IMR-90 (cell line): ENCODE measurements around the gene MAPKAP1. TPM values are rescaled to one million over a fixed set of nuclear protein-coding genes. Genes with fewer than 3 reads are reported as not detected.

Source experiments
- ATAC-seq: fragments of 200-7000 bp; cut with Tn5 transposase; 2 replicates; pipeline ENCODE4 v1.9.1; 2020; ENCODE audit warnings: low read depth, mild to moderate bottlenecking, moderate library complexity
- BruUV-seq: library from RNA; stranded (reverse); fragments of 400-500 nt; replicated peaks from 2 replicates; lab custom pipeline; 2021; lab: Mats Ljungman, UMichigan
- CTCF ChIA-PET: fragments of 300-600 bp; formaldehyde crosslinking; extraction: SDS; loops from one replicate; lab custom pipeline; 2021; ENCODE audit warnings: antibody characterized with exemption; lab: Yijun Ruan, JAX
- POLR2A ChIA-PET: fragments of 300-600 bp; sonication (Branson Sonifier 250); formaldehyde crosslinking; loops from one replicate; lab custom pipeline; 2022; ENCODE audit warnings: antibody characterized with exemption; ENCODE audit not compliant: unreplicated experiment; lab: Charles Lee
- DNase-seq: peaks from one replicate; pipeline ENCODE4 v3.0.0; 2013
- H2AFZ ChIP-seq: replicated peaks from 2 replicates; pipeline ENCODE3; 2013; ENCODE audit warnings: low read length, mild to moderate bottlenecking; ENCODE audit not compliant: poor library complexity
- H2AK5ac ChIP-seq: 2 replicates; pipeline ENCODE4 v1.6.1; 2013; ENCODE audit warnings: low read depth, low read length, inconsistent platforms
- H2AK9ac ChIP-seq: replicated peaks from 2 replicates; pipeline ENCODE3; 2013; ENCODE audit warnings: mild to moderate bottlenecking, low read depth, low read length, moderate library complexity; ENCODE audit not compliant: poor library complexity
- H2BK120ac ChIP-seq: 2 replicates; pipeline ENCODE4 v1.6.1; 2013; ENCODE audit warnings: low read depth, low read length, inconsistent platforms
- H2BK15ac ChIP-seq: 3 replicates; pipeline ENCODE4 v1.6.1; 2013; ENCODE audit warnings: low read depth, low read length, inconsistent platforms
- H2BK20ac ChIP-seq: 2 replicates; pipeline ENCODE4 v1.6.1; 2013; ENCODE audit warnings: low read depth, mild to moderate bottlenecking, inconsistent platforms, low read length, moderate library complexity
- H2BK5ac ChIP-seq: 2 replicates; pipeline ENCODE4 v1.6.1; 2013; ENCODE audit warnings: mild to moderate bottlenecking, low read depth, low read length, inconsistent platforms; ENCODE audit not compliant: poor library complexity, severe bottlenecking
- H3K14ac ChIP-seq: replicated peaks from 2 replicates; pipeline ENCODE4 v1.6.1; 2013; ENCODE audit warnings: low read depth, low read length, inconsistent platforms
- H3K18ac ChIP-seq: 2 replicates; pipeline ENCODE4 v1.6.1; 2013; ENCODE audit warnings: low read depth, low read length, control low read depth
- H3K23ac ChIP-seq: 2 replicates; pipeline ENCODE4 v1.6.1; 2013; ENCODE audit warnings: low read depth, low read length, inconsistent platforms
- H3K27ac ChIP-seq: 2 replicates; pipeline ENCODE4 v1.5.1; 2013; ENCODE audit warnings: mild to moderate bottlenecking, control low read depth, low read length; ENCODE audit not compliant: insufficient read depth
- H3K27me3 ChIP-seq: 2 replicates; pipeline ENCODE4 v1.6.1; 2013; ENCODE audit warnings: low read length; ENCODE audit not compliant: control insufficient read depth, insufficient read depth
- H3K36me3 ChIP-seq: 2 replicates; pipeline ENCODE4 v1.6.1; 2013; ENCODE audit warnings: low read length, mixed read lengths; ENCODE audit not compliant: control insufficient read depth, insufficient read depth
- H3K4ac ChIP-seq: 2 replicates; pipeline ENCODE4 v1.6.1; 2013; ENCODE audit warnings: low read depth, low read length, inconsistent platforms
- H3K4me1 ChIP-seq: 2 replicates; pipeline ENCODE4 v1.6.1; 2013; ENCODE audit warnings: low read length, mixed read lengths; ENCODE audit not compliant: control insufficient read depth, insufficient read depth
- H3K4me2 ChIP-seq: 2 replicates; pipeline ENCODE4 v1.6.1; 2013; ENCODE audit warnings: low read depth, mild to moderate bottlenecking, control low read depth, low read length, moderate library complexity
- H3K4me3 ChIP-seq: 2 replicates; pipeline ENCODE4 v1.5.1; 2013; ENCODE audit warnings: low read depth, mild to moderate bottlenecking, control low read depth, low read length, moderate library complexity; ENCODE audit not compliant: insufficient read depth
- H3K56ac ChIP-seq: 2 replicates; pipeline ENCODE4 v1.6.1; 2013; ENCODE audit warnings: low read length, inconsistent platforms; ENCODE audit not compliant: insufficient read depth; ENCODE audit errors: extremely low read depth
- H3K79me1 ChIP-seq, 2 experiments: 2 replicates each; pipeline ENCODE4 v1.6.1; 2013; ENCODE audit warnings: low read length in 2 of 2, inconsistent platforms in 1 of 2, low read depth in 1 of 2
- H3K9ac ChIP-seq: 2 replicates; pipeline ENCODE4 v1.6.1; 2013; ENCODE audit warnings: low read depth, low read length, control low read depth
- H3K9me1 ChIP-seq: 2 replicates; pipeline ENCODE4 v1.6.1; 2013; ENCODE audit warnings: low read length, inconsistent platforms; ENCODE audit not compliant: insufficient read depth
- H3K9me3 ChIP-seq: 2 replicates; pipeline ENCODE4 v1.6.1; 2013; ENCODE audit warnings: low read length; ENCODE audit not compliant: control insufficient read depth, insufficient read depth
- H4K20me1 ChIP-seq: 2 replicates; pipeline ENCODE4 v1.6.1; 2013; ENCODE audit warnings: low read length, inconsistent platforms; ENCODE audit not compliant: insufficient read depth
- H4K5ac ChIP-seq: 2 replicates; pipeline ENCODE4 v1.6.1; 2013; ENCODE audit warnings: mild to moderate bottlenecking, low read depth, low read length, control low read depth
- H4K8ac ChIP-seq, 2 experiments: 2 replicates each; pipeline ENCODE4 v1.6.1; 2013; ENCODE audit warnings: low read depth in 2 of 2, low read length in 2 of 2, control low read depth in 1 of 2, inconsistent platforms in 1 of 2
- H4K91ac ChIP-seq: 2 replicates; pipeline ENCODE4 v1.6.1; 2013; ENCODE audit warnings: low read depth, low read length, inconsistent platforms; ENCODE audit not compliant: insufficient read depth
- BHLHE40 ChIP-seq: fragments of 150-350 bp; IDR thresholded peaks from 2 replicates; pipeline ENCODE4 v1.6.1; 2016; ENCODE audit warnings: mild to moderate bottlenecking, low read depth, low read length
- ELK1 ChIP-seq: fragments of 150-350 bp; IDR thresholded peaks from 2 replicates; pipeline ENCODE4 v1.6.1; 2016; ENCODE audit warnings: low read depth, mild to moderate bottlenecking, low read length, moderate library complexity, borderline replicate concordance
- FOS ChIP-seq: fragments of 150-350 bp; IDR thresholded peaks from 2 replicates; pipeline ENCODE4 v1.6.1; 2016; ENCODE audit warnings: low read depth, low read length
- MAFK ChIP-seq: IDR thresholded peaks from 2 replicates; pipeline ENCODE4 v1.6.1; 2012; ENCODE audit warnings: low read depth, low read length, improper control_type of control experiment
- MAZ ChIP-seq: IDR thresholded peaks from 2 replicates; pipeline ENCODE4 v1.6.1; 2012; ENCODE audit warnings: low read depth, mild to moderate bottlenecking, low read length, improper control_type of control experiment, moderate library complexity, borderline replicate concordance
- MXI1 ChIP-seq: IDR thresholded peaks from 2 replicates; pipeline ENCODE4 v1.6.1; 2012; ENCODE audit warnings: low read depth, mild to moderate bottlenecking, low read length, moderate library complexity, borderline replicate concordance
- NFE2L2 ChIP-seq: fragments of 150-350 bp; IDR thresholded peaks from 2 replicates; pipeline ENCODE4 v1.6.1; 2016; ENCODE audit warnings: low read depth, mild to moderate bottlenecking, low read length
- RFX5 ChIP-seq: IDR thresholded peaks from 2 replicates; pipeline ENCODE4 v1.8.0; 2012; ENCODE audit warnings: low read depth, mild to moderate bottlenecking, low read length, moderate library complexity
- USF2 ChIP-seq: fragments of 150-350 bp; IDR thresholded peaks from 2 replicates; pipeline ENCODE4 v1.6.1; 2017; ENCODE audit warnings: mild to moderate bottlenecking, antibody characterized with exemption, low read length, low read depth
- WGBS, 2 experiments: methylation state at CpG; one replicate each; pipeline versions ENCODE4 v1.1.5 to v1.1.7; 2013; ENCODE audit warnings: missing lambda C conversion rate in 2 of 2; ENCODE audit not compliant: insufficient read length in 1 of 2; ENCODE audit errors: extremely low coverage in 2 of 2; 5-methylcytosine and 5-hydroxymethylcytosine counted together
- dilution Hi-C: fragments of 300-500 bp; cut with HindIII; formaldehyde crosslinking; loops from one replicate; pipeline ENCODE4 v1.14.3; 2018; ENCODE audit warnings: low sequenced_read_pairs; ENCODE audit not compliant: unreplicated experiment
- in situ Hi-C: fragments of 300-500 bp; cut with MboI; formaldehyde crosslinking; loops from 3 replicates; pipeline ENCODE4 v1.14.3; 2019; ENCODE audit warnings: low sequenced_read_pairs, inconsistent platforms, mixed read lengths
- intact Hi-C: fragments of 100-400 bp; cut with micrococcal nuclease; formaldehyde crosslinking; loops from 2 replicates; pipeline ENCODE4 v1.10.0; 2022
- polyA plus RNA-seq, 3 experiments: library from polyadenylated mRNA; depleted of rRNA; stranded (reverse); fragments of >200 nt; gene quantifications; 2 replicates each; pipeline ENCODE4 v1.2.3, GENCODE V29; 2012; ENCODE audit warnings: low replicate concordance in 1 of 3
- total RNA-seq: library from RNA; depleted of rRNA; stranded (reverse); fragments of >200 nt; gene quantifications from 2 replicates; pipeline ENCODE4 v1.2.3, GENCODE V29; 2012
- TF ChIP-seq, protein P1 (sequence below): conservative IDR thresholded peaks from 2 replicates; pipeline ENCODE4 v1.5.1; 2012; ENCODE audit warnings: mild to moderate bottlenecking, low read depth, low read length, improper control_type of control experiment

MAPKAP1 gene
- total and polyA plus RNA-seq, 2 of the 4 experiments (the other 2 are of a cell fraction): 87.2 to 158 TPM

DNA sequence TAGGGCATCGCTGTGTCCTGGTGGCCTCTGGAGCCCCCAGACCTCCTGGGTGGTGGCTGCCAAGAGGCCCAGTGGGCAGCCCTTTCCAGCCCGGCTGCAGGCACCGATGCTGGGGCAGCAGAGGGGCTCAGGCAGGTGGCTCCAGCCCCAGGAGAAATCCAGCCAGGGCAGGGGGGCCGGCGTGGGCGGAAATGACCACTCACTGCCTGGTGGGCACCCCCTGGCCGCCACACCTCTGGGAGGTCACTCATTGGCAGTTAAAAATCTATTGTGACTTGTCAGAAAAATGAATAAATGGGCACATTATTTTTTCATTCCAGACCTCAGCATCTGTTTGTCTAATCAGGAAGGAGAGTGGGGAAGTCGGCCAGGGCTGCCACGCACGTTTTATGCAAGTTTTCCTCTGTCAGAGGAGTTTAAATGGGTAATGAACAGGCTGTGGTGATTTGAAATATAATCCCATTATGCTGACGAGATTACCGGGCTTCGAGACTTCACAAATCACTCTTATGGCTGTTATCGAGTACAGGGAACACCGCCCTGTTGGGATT, 273.5 kb downstream of the MAPKAP1 start (continued):
- TF ChIP-seq USF2 (no peak), RFX5 (no peak), MAZ (no peak)

DNA sequence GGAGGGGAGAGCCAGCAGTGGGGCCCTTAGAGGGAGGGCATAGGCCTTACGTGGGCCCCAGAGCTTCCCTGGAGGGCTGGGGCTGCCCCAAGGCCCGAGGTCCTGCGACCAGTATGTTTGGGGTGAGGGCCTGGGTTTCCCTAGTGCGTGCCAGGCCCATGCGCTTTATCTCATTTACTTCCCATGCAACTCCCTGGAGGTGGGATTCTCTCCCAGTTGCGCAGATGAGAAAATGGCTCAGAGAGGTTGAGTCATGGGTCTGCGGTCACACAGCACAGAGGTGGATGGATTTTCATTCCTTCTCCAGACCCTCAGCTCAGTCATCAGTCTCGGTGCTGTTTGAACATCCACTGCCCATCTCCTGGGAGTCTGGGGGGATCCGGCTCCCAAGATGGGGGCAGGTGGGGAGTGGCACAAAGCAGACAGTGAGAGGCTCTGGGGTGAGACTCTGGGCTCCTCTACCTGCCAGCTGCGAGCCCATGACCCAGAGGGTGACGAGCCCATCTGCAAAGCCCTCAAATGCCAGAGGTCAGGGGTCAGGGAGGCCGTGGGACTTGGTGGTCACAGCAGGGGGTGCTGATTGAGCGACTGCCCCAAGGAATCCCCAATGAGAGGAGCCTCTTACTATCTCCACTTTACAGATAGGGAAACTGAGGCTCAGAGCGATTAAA, 274.2 kb downstream of the MAPKAP1 start:
- H3K9ac ChIP-seq: no peak overlapping the region
- no peak overlapping the region for H2BK15ac ChIP-seq
- no peaks in the 10 kb centered on the region for H3K79me1 ChIP-seq
- H4K20me1 ChIP-seq: no peaks in the 10 kb centered on the region
- peak overlapping the region; percentile 52 for H2AK9ac ChIP-seq
- POLR2A ChIA-PET: no interaction called here
- in situ Hi-C loops: no loop called here
- no peak overlapping the region for H3K23ac ChIP-seq
- no peaks in the 10 kb centered on the region for H3K9me3 ChIP-seq
- H2BK5ac ChIP-seq: no peak overlapping the region
- no peak overlapping the region for H3K14ac ChIP-seq
- CTCF ChIA-PET: no interaction called here
- no peak overlapping the region for H3K18ac ChIP-seq
- H3K27ac ChIP-seq: no peak overlapping the region
- H2BK20ac ChIP-seq: no peak overlapping the region
- H3K4ac ChIP-seq: no peak overlapping the region
- BruUV-seq: no TSS peak
- H2AFZ ChIP-seq: no peak overlapping the region
- H3K4me3 ChIP-seq: no peak overlapping the region
- no peaks in the 10 kb centered on the region for H3K27me3 ChIP-seq
- no peak for DNase-seq
- H4K91ac ChIP-seq: no peak overlapping the region
- 89% methylated on average over 3 of the region's 14 CpGs; no CpG with 5 or more reads in 1 of the 2 experiments for WGBS, 2 experiments
- no peak overlapping the region for H2AK5ac ChIP-seq
- H4K8ac ChIP-seq: no peak overlapping the region
- no peak for ATAC-seq
- no peak overlapping the region for H3K56ac ChIP-seq
- no peak overlapping the region for H3K4me2 ChIP-seq
- intact Hi-C loops: no loop called here
- H3K36me3 ChIP-seq: peaks cover 4% of the 10 kb centered on the region; the same call in 1 of the 2 replicates
- no peak overlapping the region for H2BK120ac ChIP-seq
- no peaks in the 10 kb centered on the region for H3K4me1 ChIP-seq
- no peak overlapping the region for H4K5ac ChIP-seq
- H3K9me1 ChIP-seq: no peaks in the 10 kb centered on the region; the same call in 1 of the 2 replicates
- dilution Hi-C loops: no loop called here
- TF ChIP-seq BHLHE40 (no peak), ELK1 (no peak), MAFK (no peak), MXI1 (no peak), USF2 (no peak), RFX5 (no peak), FOS (no peak), NFE2L2 (no peak)
- TF ChIP-seq, protein P1, sequence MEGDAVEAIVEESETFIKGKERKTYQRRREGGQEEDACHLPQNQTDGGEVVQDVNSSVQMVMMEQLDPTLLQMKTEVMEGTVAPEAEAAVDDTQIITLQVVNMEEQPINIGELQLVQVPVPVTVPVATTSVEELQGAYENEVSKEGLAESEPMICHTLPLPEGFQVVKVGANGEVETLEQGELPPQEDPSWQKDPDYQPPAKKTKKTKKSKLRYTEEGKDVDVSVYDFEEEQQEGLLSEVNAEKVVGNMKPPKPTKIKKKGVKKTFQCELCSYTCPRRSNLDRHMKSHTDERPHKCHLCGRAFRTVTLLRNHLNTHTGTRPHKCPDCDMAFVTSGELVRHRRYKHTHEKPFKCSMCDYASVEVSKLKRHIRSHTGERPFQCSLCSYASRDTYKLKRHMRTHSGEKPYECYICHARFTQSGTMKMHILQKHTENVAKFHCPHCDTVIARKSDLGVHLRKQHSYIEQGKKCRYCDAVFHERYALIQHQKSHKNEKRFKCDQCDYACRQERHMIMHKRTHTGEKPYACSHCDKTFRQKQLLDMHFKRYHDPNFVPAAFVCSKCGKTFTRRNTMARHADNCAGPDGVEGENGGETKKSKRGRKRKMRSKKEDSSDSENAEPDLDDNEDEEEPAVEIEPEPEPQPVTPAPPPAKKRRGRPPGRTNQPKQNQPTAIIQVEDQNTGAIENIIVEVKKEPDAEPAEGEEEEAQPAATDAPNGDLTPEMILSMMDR: no peak
